22Rv1 (cell line): ENCODE measurements around the gene MUL1.
A peak's percentile ranks its signal among the peaks of the same experiment; 100 is the strongest.

Experiments used
- H3K27ac ChIP-seq: fragments of 450-650 bp; 2 replicates; pipeline ENCODE4 v1.5.1; 2017
- ZFX ChIP-seq: fragments of 450-650 bp; IDR thresholded peaks from 2 replicates; pipeline ENCODE4 v1.6.1; 2017; ENCODE audit warnings: antibody characterized with exemption, borderline replicate concordance
- TF ChIP-seq, protein P1 (sequence below): fragments of 450-650 bp; IDR thresholded peaks from 2 replicates; pipeline ENCODE4 v1.5.1; 2017; ENCODE audit warnings: mild to moderate bottlenecking

Gene MUL1

DNA sequence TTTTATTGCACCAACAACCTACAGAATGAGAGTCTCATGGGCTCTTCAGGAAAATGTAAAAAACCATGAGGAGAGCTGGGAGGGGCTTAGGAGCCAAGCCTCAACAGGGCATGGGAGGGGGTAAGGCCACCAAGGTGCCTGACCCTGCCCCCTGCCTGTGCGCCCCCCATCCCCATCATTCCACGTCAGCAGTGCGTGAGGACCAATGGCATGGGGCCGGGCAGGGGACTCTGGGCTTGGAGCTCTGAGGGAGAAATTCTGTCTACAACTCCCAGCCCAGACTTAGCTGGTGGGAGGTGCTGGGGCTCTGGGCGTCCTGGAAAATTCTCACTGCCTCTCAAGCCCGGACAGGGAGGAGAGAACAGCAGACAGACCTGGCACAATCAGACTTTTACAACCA, 16.8 kb downstream of the MUL1 start:
- H3K27ac ChIP-seq, result no peak overlapping the region
- TF ChIP-seq, protein P1, sequence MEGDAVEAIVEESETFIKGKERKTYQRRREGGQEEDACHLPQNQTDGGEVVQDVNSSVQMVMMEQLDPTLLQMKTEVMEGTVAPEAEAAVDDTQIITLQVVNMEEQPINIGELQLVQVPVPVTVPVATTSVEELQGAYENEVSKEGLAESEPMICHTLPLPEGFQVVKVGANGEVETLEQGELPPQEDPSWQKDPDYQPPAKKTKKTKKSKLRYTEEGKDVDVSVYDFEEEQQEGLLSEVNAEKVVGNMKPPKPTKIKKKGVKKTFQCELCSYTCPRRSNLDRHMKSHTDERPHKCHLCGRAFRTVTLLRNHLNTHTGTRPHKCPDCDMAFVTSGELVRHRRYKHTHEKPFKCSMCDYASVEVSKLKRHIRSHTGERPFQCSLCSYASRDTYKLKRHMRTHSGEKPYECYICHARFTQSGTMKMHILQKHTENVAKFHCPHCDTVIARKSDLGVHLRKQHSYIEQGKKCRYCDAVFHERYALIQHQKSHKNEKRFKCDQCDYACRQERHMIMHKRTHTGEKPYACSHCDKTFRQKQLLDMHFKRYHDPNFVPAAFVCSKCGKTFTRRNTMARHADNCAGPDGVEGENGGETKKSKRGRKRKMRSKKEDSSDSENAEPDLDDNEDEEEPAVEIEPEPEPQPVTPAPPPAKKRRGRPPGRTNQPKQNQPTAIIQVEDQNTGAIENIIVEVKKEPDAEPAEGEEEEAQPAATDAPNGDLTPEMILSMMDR, result no peak
- TF ChIP-seq ZFX, result no peak

DNA sequence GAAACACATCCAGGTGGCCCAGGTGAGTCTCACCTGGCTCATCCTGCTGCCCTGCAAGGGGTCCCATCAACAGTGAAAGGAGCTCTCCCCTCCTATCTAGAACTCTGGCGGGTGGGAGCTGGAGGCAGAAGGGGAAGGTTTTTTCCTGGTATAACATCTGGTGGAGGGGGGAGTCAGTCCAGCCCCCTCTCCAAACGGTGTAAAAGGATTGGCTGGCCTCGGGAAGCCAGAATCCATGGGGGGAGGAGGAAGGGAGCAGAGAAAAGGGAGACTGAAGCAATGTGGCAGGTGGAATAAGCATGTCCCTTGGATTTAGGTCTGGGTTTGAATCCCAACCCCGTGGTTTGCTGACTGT, 20.7 kb downstream of the MUL1 start:
- no peak overlapping the region for H3K27ac ChIP-seq
- TF ChIP-seq, protein P1, result no peak
- TF ChIP-seq ZFX, result no peak

DNA sequence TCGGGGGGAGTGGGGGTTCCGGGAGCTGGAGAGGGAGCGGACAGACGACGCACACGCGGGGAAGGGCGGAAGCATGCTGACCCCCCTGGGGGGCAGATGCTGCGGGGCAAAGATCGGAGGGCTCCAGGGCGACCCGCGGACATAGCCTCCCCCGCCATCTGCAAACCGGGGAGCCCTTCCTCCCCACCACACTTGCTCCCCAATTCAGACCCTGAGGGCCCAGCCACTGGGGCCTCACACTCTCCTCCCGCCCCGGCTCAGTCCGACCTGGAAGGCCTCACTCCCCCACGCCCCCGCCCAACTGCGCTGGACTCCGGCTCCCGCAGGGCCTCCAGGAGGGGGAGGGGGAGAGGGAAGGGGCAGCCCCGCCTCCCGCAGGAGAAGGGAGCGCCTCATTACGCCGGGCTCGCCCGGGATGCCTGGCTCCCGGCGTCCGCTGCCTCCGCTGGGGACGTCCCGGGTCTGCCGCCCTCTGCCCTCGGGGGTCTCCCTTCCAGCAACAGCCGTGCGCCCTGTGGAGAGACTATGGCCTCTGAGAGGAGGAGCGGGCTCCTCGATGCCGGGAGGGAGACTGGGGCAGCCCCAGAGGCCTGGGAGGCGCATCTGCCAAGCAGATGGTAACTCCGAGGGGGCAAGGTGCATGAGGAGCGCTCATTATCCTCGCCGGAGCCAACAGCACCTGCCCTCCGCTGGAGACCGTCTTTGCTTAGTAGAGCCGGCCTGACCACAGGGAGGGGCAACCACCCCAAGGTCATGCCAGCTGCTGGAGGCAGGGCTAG, 21.3 kb downstream of the MUL1 start:
- H3K27ac ChIP-seq, result peak overlapping the region; percentile 44; the same call in 1 of the 2 replicates
- TF ChIP-seq, protein P1, result no peak
- TF ChIP-seq ZFX, result no peak

DNA sequence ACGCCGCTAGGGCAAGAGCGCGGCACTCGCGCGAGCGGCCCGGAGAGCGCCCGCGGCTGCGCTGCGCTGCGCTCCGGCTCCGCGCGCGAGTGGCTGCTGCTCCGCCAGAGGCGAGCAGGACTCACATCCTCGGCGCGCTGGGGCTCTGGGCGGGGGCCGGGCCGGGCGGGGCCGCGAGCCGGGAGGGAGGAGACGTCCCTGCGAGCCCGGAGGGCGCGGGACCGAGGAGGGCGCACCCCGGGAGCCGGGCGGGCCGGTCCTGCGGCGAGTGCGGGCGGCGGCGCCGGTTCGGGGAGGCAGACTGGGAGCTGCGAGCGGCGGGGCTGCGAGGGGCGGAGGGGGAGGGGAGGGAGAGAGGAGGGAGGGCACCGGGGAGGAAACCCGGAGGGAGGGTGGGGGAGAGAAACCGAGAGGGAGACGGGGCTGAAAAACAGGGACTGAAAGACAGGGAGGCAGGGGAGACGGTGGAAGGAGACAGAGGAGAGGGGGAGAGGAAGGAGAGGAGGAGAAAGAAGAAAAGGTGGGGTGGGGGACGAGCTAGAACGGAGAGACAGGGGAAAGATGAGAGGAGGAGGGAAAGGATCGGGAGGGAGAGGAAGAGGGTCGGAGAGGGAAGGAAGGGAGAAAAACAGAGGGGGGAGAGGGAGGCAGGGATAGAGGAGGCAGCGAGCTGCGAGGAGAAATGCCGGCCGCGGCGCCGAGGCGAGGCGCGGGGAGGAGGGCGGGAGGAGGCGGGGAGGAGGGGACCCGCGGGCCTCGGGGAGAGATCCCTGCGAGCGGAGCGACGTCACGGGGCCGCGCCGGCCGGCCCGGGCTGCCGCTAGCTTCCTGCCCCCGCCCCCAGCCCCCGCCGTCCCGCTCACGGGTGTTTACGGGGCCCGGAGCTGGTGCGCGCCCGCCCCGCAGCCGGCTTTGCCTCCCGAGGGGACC, 22.2 kb downstream of the MUL1 start, which contains the start of gene CAMK2N1:
CAMK2N1 (minus strand) TSS at position 684 of the 930 bp plus-strand sequence. CDS start 831 bp downstream, outside the sequence.
- peak within 1 kb of the TSS; percentile 44 for H3K27ac ChIP-seq
- no peak for TF ChIP-seq ZFX
- TF ChIP-seq, protein P1, result 0 out of 2 replicates have a peak, but pooled peaks have one; percentile 11

DNA sequence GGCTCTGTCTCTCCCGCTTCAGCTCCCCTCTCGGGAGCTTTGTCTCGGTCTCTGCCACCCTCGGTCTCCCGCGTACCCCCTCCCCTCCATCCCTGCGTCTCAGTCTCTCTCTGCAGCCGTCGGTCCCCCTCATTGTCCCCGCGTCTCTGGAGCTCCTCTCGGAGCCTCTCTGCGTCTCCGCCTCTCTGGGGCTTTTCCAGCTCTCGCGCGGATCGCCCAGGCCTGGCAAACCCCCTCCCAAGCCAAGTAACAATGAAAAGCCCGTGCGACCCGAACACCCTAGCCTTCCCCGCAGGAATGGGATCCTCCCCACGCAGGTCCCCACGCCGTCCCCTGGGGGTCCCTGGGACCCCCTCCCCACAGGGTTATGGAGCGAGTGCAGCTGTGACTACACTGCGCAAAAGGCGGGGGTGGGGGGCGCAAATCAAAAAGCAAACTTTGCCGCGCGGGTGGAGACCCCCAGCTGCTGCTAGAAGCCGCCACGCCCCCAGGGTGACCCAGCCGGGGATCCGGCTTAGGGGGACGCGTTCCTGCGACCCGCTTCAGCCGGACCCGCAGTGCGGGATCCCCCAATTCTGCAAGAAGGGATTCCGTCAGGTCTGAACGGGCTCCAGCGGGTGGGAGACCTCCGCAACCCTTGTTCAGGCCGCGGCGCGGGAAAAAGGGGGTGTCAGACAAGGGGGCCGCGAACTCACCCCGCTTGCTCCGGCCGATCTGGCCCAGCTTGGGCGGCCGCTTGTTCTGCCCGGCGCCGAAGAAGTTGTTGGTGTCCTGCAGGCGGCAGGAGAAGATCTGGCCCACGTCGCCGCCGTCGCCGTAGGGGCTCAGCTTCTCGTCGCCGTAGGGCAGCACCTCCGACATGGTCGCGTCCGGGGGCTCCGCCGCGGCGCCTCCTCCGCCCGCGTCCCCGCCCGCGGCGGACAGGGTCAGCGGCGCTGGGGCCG, 23.2 kb downstream of the MUL1 start:
- TF ChIP-seq, protein P1, result peak; percentile 30; the same call in 1 of the 2 replicates
- no peak for TF ChIP-seq ZFX
- peak overlapping the region; percentile 44 for H3K27ac ChIP-seq

DNA sequence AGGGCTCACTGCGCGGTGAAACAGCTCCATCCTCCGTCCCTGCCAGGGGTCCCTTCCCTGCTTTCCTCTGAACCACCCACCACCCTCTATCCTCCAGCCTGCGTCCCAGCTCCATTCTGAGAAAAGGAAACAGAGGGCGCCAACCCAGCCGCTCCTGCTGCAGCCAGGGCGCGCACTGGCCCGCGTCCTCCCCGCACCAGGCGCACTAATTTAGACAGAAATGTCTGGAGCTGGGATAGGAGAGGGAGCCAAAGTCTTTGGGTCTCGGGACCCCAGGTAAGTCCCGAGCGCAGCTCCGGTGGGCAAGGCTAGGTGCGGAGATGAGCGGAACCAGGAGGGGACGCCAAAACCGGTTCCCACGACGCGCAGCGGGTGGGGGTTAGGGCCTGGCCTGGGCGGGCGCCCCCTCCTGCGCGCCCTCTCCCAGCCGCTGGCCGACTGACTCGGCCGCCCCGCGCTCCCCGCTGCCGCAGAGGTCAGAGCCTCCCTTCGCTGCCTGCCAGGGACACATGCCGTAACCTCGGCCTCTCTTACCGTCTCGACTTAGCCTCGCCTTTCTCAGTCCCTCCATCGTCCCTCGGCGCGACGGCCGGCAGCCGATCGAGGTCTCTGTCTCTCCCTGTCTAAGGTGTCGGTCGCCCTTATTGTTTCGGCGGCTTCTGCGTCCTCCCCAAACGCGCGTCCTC, 24.0 kb downstream of the MUL1 start:
- no peak for TF ChIP-seq ZFX
- TF ChIP-seq, protein P1, result no peak
- no peak overlapping the region for H3K27ac ChIP-seq
